ENCODE measurements around the gene FOXO6. TPM values are rescaled to one million over a fixed set of nuclear protein-coding genes. Genes with fewer than 3 reads are reported as not detected.

FOXO6 gene
- total RNA-seq, 5 donors from 2014 or later (not counting 1 experiment from before 2014, with no cell fraction given), result 0.13 to 0.70 (median 0.63) TPM; not detected in 2

DNA sequence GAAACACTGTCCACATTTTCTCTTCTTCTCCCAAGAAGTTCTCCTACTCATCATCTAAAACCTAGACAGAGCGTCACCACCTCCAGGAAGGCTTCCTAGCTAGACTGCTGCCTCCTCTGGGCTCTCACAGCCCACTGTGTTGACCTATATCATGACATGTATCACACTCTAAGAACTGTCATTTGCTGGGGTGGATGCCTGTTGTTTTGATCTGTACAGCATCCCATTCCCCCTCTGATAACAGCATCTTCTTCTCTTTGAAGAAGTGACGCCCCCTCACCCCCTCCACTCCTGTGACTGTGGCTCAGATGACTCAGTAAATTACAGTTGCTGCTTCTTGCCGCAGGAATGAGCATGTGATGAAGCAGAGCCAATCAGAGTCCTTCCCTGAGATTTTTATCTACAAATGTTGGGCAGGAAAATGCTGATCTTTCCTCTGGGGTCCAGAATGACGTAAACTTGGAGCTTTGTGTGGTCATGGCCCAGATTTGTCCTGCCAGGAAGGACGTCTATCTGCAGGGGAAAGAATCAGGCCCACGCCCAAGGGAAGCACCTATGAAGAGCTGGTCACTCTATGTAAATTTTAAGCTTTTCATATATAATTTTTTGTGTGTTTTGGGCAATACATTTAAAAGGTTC is 28.0 kb upstream of the FOXO6 start:
- 33% methylated on average over 1 of the region's 6 CpGs for WGBS (ENCODE audit: insufficient coverage)

DNA sequence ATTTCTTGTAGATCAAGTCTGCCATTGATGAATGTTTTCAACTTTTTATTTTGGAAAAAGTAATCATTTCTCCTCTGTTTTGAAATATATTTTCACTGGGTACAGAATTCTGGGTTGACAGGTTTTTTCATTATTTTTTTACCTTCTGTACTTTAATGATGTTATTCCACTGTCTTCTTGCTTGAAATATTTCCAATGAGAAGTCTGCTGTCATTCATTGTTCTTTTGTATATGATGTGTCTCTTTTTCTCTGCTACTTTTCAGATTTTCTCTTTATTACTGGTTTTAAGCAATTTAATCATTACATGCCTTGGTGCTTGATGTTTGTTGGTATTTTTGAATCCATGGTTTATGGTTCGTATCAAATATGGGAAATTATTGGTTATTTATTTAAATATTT is 22.4 kb upstream of the FOXO6 start:
- Histone ChIP-seq H3K4me3 (ENCODE audit: control insufficient read depth in 1 of 2, extremely low read depth in 1 of 2, low read length in 1 of 2) (no peak overlapping the region), H3K36me3 (ENCODE audit: control insufficient read depth in 2 of 2, extremely low read depth in 1 of 2, insufficient read depth in 1 of 2, low read length in 1 of 2) (no peaks in the 10 kb centered on the region), H3K4me1 (ENCODE audit: control insufficient read depth in 1 of 2, extremely low read depth in 1 of 2, insufficient read depth in 2 of 2, low read length in 2 of 2) (no peaks in the 10 kb centered on the region), H3K27ac (ENCODE audit: low read length) (no peak overlapping the region), H3K9me3 (no peaks in the 10 kb centered on the region), H3K27me3 (replicated peaks in 1 of 2; ENCODE audit: control insufficient read depth in 2 of 2, extremely low read depth in 1 of 2, insufficient read depth in 2 of 2, low read length in 1 of 2) (peaks cover 0 to 12% of the 10 kb centered on the region in 2 experiments)
- Mint-ChIP-seq H3K9me3 (peaks cover 6 to 16% (median 12%) of the 10 kb centered on the region in 3 donors), H3K27me3 (peaks cover 20 to 40% of the 10 kb centered on the region in 2 donors), H3K4me3 (no peak overlapping the region), H3K4me1 (no peaks in the 10 kb centered on the region), H3K36me3 (no peaks in the 10 kb centered on the region), H3K27ac (no peak overlapping the region)
- ChIA-PET CTCF (no interaction called here), POLR2A (no interaction called here)
- WGBS (ENCODE audit: insufficient coverage), result no CpG with 5 or more reads among the region's 1 CpG
- DNase-seq (no peak), ATAC-seq (replicated peaks in 1 of 4) (no peak)

More for the DNA sequence above, 28.0 kb upstream of the FOXO6 start:
- Histone ChIP-seq H3K4me1 (ENCODE audit: control insufficient read depth in 1 of 2, extremely low read depth in 1 of 2, insufficient read depth in 2 of 2, low read length in 2 of 2) (no peaks in the 10 kb centered on the region), H3K4me3 (ENCODE audit: control insufficient read depth in 1 of 2, extremely low read depth in 1 of 2, low read length in 1 of 2) (no peak overlapping the region), H3K36me3 (ENCODE audit: control insufficient read depth in 2 of 2, extremely low read depth in 1 of 2, insufficient read depth in 1 of 2, low read length in 1 of 2) (no peaks in the 10 kb centered on the region), H3K27ac (ENCODE audit: low read length) (no peak overlapping the region), H3K27me3 (replicated peaks in 1 of 2; ENCODE audit: control insufficient read depth in 2 of 2, extremely low read depth in 1 of 2, insufficient read depth in 2 of 2, low read length in 1 of 2) (peaks cover 0 to 19% of the 10 kb centered on the region in 2 experiments), H3K9me3 (no peaks in the 10 kb centered on the region)
- DNase-seq (peak in 1 of 35 experiments; percentile 4), ATAC-seq (replicated peaks in 1 of 4) (no peak)
- H3K9me3 Mint-ChIP-seq, result peaks cover 0 to 3% (median 2%) of the 10 kb centered on the region in 3 donors
- no peak overlapping the region for H3K27ac Mint-ChIP-seq
- H3K4me3 Mint-ChIP-seq, result no peak overlapping the region
- ChIA-PET CTCF (interaction anchor here in 1 of 2 donors (1.0 kb wide), 1 partner anchor 9 kb away, joined by 3 read pairs; no protein-coding TSS in a partner anchor), POLR2A (no interaction called here)
- H3K27me3 Mint-ChIP-seq, result peaks cover 11 to 21% of the 10 kb centered on the region in 2 donors
- no peaks in the 10 kb centered on the region for H3K36me3 Mint-ChIP-seq
- peaks cover 0 to 3% (median 0%) of the 10 kb centered on the region in 3 donors for H3K4me1 Mint-ChIP-seq

DNA sequence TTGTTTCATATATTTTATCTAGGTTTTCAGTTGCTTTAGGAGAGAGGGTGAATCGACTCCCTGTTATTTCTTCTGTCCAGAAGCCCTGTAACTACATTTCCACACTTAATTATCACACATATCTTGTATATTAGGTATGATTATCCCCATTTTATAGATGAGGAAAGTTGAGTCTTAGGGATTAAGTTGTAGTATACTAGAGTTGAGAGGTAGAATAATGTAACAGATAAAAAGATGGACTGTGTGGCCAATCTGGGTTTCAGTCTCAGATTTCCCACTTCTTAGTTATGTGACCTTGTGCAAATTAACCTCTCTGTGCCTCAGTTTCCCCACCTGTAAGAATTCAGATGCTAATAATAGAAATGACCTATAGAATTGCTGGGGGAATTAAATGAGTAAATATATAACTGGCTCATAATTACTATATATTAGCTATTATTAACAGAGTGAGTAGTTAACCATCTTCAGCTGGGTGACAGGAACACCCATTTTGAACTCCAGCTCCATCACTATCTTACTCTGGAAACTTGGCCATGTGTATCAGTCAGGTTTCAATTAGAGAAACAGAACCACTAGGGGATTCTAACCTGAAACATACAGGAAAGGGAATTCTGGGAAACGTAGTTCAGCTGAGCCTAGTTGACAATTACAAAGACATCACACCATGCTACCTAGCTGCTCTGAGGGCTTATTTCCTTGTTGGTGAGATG is 20.4 kb upstream of the FOXO6 start:
- POLR2A ChIA-PET, result interaction anchor here in 1 of 2 donors (0.6 kb wide), 1 partner anchor 1318 kb away, joined by 4 read pairs; no protein-coding TSS in a partner anchor
- H3K27ac Mint-ChIP-seq, result no peak overlapping the region

GRCh38 chr1:41341365-41341683 is 19.9 kb upstream of the FOXO6 start:
- Mint-ChIP-seq H3K36me3 (no peaks in the 10 kb centered on the region), H3K27me3 (peaks cover 17 to 41% of the 10 kb centered on the region in 2 donors), H3K9me3 (peaks cover 6 to 13% (median 12%) of the 10 kb centered on the region in 3 donors), H3K27ac (no peak overlapping the region), H3K4me1 (peaks cover 0 to 2% (median 0%) of the 10 kb centered on the region in 3 donors), H3K4me3 (no peak overlapping the region)
- Histone ChIP-seq H3K27ac (ENCODE audit: low read length) (no peak overlapping the region), H3K27me3 (replicated peaks in 1 of 2; ENCODE audit: control insufficient read depth in 2 of 2, extremely low read depth in 1 of 2, insufficient read depth in 2 of 2, low read length in 1 of 2) (peaks cover 0 to 14% of the 10 kb centered on the region in 2 experiments), H3K4me1 (ENCODE audit: control insufficient read depth in 1 of 2, extremely low read depth in 1 of 2, insufficient read depth in 2 of 2, low read length in 2 of 2) (peaks cover 0 to 6% of the 10 kb centered on the region in 2 experiments), H3K36me3 (ENCODE audit: control insufficient read depth in 2 of 2, extremely low read depth in 1 of 2, insufficient read depth in 1 of 2, low read length in 1 of 2) (no peaks in the 10 kb centered on the region), H3K9me3 (no peaks in the 10 kb centered on the region), H3K4me3 (ENCODE audit: control insufficient read depth in 1 of 2, extremely low read depth in 1 of 2, low read length in 1 of 2) (no peak overlapping the region)
- ChIA-PET POLR2A (no interaction called here), CTCF (no interaction called here)
- no peak for ATAC-seq (replicated peaks in 1 of 4)
- no peak for DNase-seq

More for the DNA sequence above, 20.4 kb upstream of the FOXO6 start:
- WGBS (ENCODE audit: insufficient coverage), result no CpG with 5 or more reads among the region's 2 CpGs
- Histone ChIP-seq H3K36me3 (ENCODE audit: control insufficient read depth in 2 of 2, extremely low read depth in 1 of 2, insufficient read depth in 1 of 2, low read length in 1 of 2) (no peaks in the 10 kb centered on the region), H3K27me3 (replicated peaks in 1 of 2; ENCODE audit: control insufficient read depth in 2 of 2, extremely low read depth in 1 of 2, insufficient read depth in 2 of 2, low read length in 1 of 2) (peaks cover 0 to 14% of the 10 kb centered on the region in 2 experiments), H3K4me1 (ENCODE audit: control insufficient read depth in 1 of 2, extremely low read depth in 1 of 2, insufficient read depth in 2 of 2, low read length in 2 of 2) (peaks cover 0 to 6% of the 10 kb centered on the region in 2 experiments), H3K27ac (ENCODE audit: low read length) (no peak overlapping the region), H3K4me3 (ENCODE audit: control insufficient read depth in 1 of 2, extremely low read depth in 1 of 2, low read length in 1 of 2) (no peak overlapping the region), H3K9me3 (no peaks in the 10 kb centered on the region)
- Mint-ChIP-seq H3K27me3 (peaks cover 20 to 43% of the 10 kb centered on the region in 2 donors), H3K4me3 (no peak overlapping the region), H3K9me3 (peaks cover 6 to 13% (median 12%) of the 10 kb centered on the region in 3 donors), H3K4me1 (peaks cover 0 to 2% (median 0%) of the 10 kb centered on the region in 3 donors), H3K36me3 (no peaks in the 10 kb centered on the region)
- DNase-seq, result no peak
- no peak for ATAC-seq (replicated peaks in 1 of 4)
- CTCF ChIA-PET, result no interaction called here

DNA sequence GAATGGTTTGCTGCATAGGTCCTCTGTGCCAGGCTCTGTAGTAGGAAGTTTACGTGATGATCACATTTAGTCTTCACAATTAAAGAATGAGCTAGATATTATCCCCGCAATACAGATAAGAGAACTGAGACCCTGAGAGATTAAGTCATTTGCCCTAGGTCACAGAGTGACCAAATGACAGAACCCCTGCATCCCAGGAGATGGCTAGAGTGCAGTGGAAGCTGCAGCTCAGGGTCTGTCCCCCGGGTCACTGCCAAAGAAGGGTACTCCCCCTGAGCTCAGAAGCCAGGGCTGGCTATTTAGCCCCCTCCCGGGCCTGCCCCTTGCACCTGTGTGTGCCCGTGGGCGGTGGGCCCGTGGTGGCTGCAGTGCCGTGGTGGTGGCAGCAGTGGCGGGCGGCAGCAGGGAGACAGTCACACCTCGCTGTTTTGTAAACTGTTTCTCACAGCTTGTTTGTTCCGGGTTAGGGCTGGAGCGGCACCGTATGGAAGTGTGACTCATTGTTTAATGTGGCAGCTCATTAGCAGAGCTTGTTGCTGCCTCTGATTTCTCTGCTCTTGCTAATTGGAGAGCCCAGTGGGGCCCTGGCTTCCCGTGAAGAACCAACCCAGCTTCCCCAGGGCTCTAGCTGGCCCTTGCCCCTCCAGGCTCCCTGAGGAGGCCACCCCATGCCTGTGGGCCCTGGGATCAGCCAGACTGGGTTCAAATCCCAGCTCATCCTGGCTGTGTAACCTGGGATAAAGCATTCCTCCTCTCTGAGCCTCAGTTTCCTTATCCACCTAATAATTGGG is 19.3 kb upstream of the FOXO6 start:
- 79% methylated on average over 15 of the region's 15 CpGs for WGBS (ENCODE audit: insufficient coverage)
- ChIA-PET POLR2A (no interaction called here), CTCF (no interaction called here)
- ATAC-seq (replicated peaks in 1 of 4) (no peak), DNase-seq (no peak)
- Mint-ChIP-seq H3K27ac (no peak overlapping the region), H3K27me3 (peaks cover 14 to 38% of the 10 kb centered on the region in 2 donors), H3K36me3 (no peaks in the 10 kb centered on the region), H3K4me1 (peaks cover 0 to 2% (median 0%) of the 10 kb centered on the region in 3 donors), H3K4me3 (no peak overlapping the region), H3K9me3 (peaks cover 6 to 13% (median 12%) of the 10 kb centered on the region in 3 donors)
- H3K27me3 ChIP-seq (replicated peaks in 1 of 2; ENCODE audit: control insufficient read depth in 2 of 2, extremely low read depth in 1 of 2, insufficient read depth in 2 of 2, low read length in 1 of 2), result peaks cover 0 to 14% of the 10 kb centered on the region in 2 experiments
- peaks cover 0 to 6% of the 10 kb centered on the region in 2 experiments for H3K4me1 ChIP-seq (ENCODE audit: control insufficient read depth in 1 of 2, extremely low read depth in 1 of 2, insufficient read depth in 2 of 2, low read length in 2 of 2)
- no peaks in the 10 kb centered on the region for H3K9me3 ChIP-seq
- H3K27ac ChIP-seq (ENCODE audit: low read length), result no peak overlapping the region
- H3K36me3 ChIP-seq (ENCODE audit: control insufficient read depth in 2 of 2, extremely low read depth in 1 of 2, insufficient read depth in 1 of 2, low read length in 1 of 2), result no peaks in the 10 kb centered on the region
- no peak overlapping the region for H3K4me3 ChIP-seq (ENCODE audit: control insufficient read depth in 1 of 2, extremely low read depth in 1 of 2, low read length in 1 of 2)

DNA sequence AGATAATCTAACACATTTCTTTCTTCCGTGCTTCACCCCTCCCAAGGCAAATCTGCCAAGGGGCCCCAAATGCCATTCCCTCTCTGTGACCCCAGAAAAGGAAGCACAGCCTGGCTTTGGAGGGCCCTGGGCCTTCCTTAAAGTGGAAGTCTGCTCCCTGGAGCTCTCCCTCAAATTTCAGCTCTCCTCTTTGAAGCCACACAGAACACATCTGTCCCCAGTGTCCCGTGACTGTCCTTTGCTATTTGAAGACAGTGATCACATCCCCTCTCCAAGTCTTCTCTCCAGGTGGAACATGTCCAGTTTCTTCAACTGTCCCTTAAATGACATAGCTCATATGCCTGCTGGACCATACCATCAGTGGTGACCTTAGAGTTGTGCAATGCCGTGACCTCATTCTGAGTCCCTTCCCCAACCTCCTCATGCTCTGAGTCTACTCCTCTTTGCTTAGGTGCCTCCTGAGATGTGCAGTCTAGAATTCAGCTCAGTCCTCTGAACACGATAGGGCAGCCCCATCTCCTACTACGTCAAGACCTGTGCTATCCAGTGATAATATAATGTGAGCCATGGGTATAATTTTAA is 18.4 kb upstream of the FOXO6 start:
- H3K27ac ChIP-seq (ENCODE audit: low read length), result no peak overlapping the region
- no peak overlapping the region for H3K4me3 ChIP-seq (ENCODE audit: control insufficient read depth in 1 of 2, extremely low read depth in 1 of 2, low read length in 1 of 2)
- 97% methylated on average over 3 of the region's 5 CpGs for WGBS (ENCODE audit: insufficient coverage)
- Mint-ChIP-seq H3K9me3 (peaks cover 6 to 13% (median 12%) of the 10 kb centered on the region in 3 donors), H3K27me3 (peaks cover 11 to 33% of the 10 kb centered on the region in 2 donors), H3K27ac (no peak overlapping the region), H3K4me3 (no peak overlapping the region), H3K4me1 (peaks cover 0 to 2% (median 0%) of the 10 kb centered on the region in 3 donors), H3K36me3 (no peaks in the 10 kb centered on the region)
- no peaks in the 10 kb centered on the region for H3K9me3 ChIP-seq
- peaks cover 0 to 14% of the 10 kb centered on the region in 2 experiments for H3K27me3 ChIP-seq (replicated peaks in 1 of 2; ENCODE audit: control insufficient read depth in 2 of 2, extremely low read depth in 1 of 2, insufficient read depth in 2 of 2, low read length in 1 of 2)
- ChIA-PET POLR2A (no interaction called here), CTCF (no interaction called here)
- H3K4me1 ChIP-seq (ENCODE audit: control insufficient read depth in 1 of 2, extremely low read depth in 1 of 2, insufficient read depth in 2 of 2, low read length in 2 of 2), result peaks cover 0 to 6% of the 10 kb centered on the region in 2 experiments
- no peaks in the 10 kb centered on the region for H3K36me3 ChIP-seq (ENCODE audit: control insufficient read depth in 2 of 2, extremely low read depth in 1 of 2, insufficient read depth in 1 of 2, low read length in 1 of 2)
- DNase-seq (no peak), ATAC-seq (replicated peaks in 1 of 4) (no peak)
